Glutamatergic neuron (in vitro differentiated cells): ENCODE measurements around the gene ADARB1. TPM values are rescaled to one million over a fixed set of nuclear protein-coding genes. Genes with fewer than 3 reads are reported as not detected.

Source experiments
- DNase-seq: peaks from one replicate; pipeline ENCODE4 v3.0.0; 2022
- H3K27ac Mint-ChIP-seq: one replicate; pipeline ENCODE4 v1.8.0; 2020; ENCODE audit warnings: mild to moderate bottlenecking, mixed read lengths, inconsistent platforms; ENCODE audit not compliant: unreplicated experiment
- H3K27me3 Mint-ChIP-seq: one replicate; pipeline ENCODE4 v1.8.0; 2020; ENCODE audit warnings: mild to moderate bottlenecking, moderate library complexity, mixed read lengths, inconsistent platforms; ENCODE audit not compliant: unreplicated experiment
- H3K36me3 Mint-ChIP-seq: one replicate; pipeline ENCODE4 v1.8.0; 2020; ENCODE audit warnings: mild to moderate bottlenecking, mixed read lengths, inconsistent platforms; ENCODE audit not compliant: unreplicated experiment
- H3K4me1 Mint-ChIP-seq: one replicate; pipeline ENCODE4 v1.8.0; 2020; ENCODE audit warnings: mild to moderate bottlenecking, low read depth, mixed read lengths, inconsistent platforms; ENCODE audit not compliant: unreplicated experiment
- H3K4me3 Mint-ChIP-seq: one replicate; pipeline ENCODE4 v1.8.0; 2020; ENCODE audit warnings: mild to moderate bottlenecking, mixed read lengths, inconsistent platforms; ENCODE audit not compliant: unreplicated experiment
- H3K9me3 Mint-ChIP-seq: one replicate; pipeline ENCODE4 v1.8.0; 2020; ENCODE audit warnings: mild to moderate bottlenecking, moderate library complexity, mixed read lengths, inconsistent platforms; ENCODE audit not compliant: unreplicated experiment
- CTCF ChIP-seq: fragments of 200-600 bp; sonication (generic); IDR thresholded peaks from one replicate; pipeline ENCODE4 v1.5.0; 2021; ENCODE audit not compliant: partially characterized antibody, unreplicated experiment
- total RNA-seq: library from RNA; stranded (reverse); fragmentation: NEBNext Ultra II Directional; extraction: Animal tissue kit (Norgen Biotek cat#: 25700); gene quantifications from one replicate; pipeline ENCODE4 v1.2.1, GENCODE V29; 2021; ENCODE audit not compliant: unreplicated experiment

ADARB1 gene
- total RNA-seq, 1 donor from 2014 or later: 49.2 TPM

GRCh38 chr21:45154511-45155508, 80.4 kb downstream of the ADARB1 start:
- DNase-seq: no peak
- Mint-ChIP-seq H3K36me3 (no peaks in the 10 kb centered on the region), H3K4me1 (peaks cover 42% of the 10 kb centered on the region), H3K9me3 (peaks cover 7% of the 10 kb centered on the region), H3K4me3 (no peak overlapping the region), H3K27me3 (peaks cover 2% of the 10 kb centered on the region), H3K27ac (peak overlapping the region; percentile 19)
- no peak for TF ChIP-seq CTCF

DNA sequence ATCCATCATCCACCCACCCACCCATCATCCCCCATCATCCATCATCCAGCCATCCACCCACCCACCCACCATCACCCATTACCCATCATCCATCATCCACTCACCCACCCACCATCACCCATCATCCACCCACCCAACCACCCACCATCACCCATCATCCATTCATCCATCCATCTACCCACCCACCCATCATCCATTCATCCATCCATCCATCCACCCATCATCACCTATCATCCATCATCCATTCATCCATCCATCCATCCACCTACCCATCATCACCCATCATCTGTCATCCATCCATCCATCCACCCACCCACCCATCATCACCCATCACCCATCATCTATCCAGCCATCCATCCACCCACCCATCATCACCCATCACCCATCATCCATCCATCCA, 81.5 kb downstream of the ADARB1 start:
- DNase-seq: no peak
- H3K27me3 Mint-ChIP-seq: peaks cover 2% of the 10 kb centered on the region
- no peak for TF ChIP-seq CTCF
- peaks cover 6% of the 10 kb centered on the region for H3K9me3 Mint-ChIP-seq
- H3K4me1 Mint-ChIP-seq: peaks cover 49% of the 10 kb centered on the region
- no peak overlapping the region for H3K4me3 Mint-ChIP-seq
- H3K36me3 Mint-ChIP-seq: no peaks in the 10 kb centered on the region
- H3K27ac Mint-ChIP-seq: no peak overlapping the region

- Mint-ChIP-seq H3K27ac (no peak overlapping the region), H3K4me1 (peaks cover 44% of the 10 kb centered on the region), H3K9me3 (peaks cover 5% of the 10 kb centered on the region), H3K27me3 (peaks cover 2% of the 10 kb centered on the region), H3K36me3 (no peaks in the 10 kb centered on the region), H3K4me3 (no peak overlapping the region)
- DNase-seq: no peak
- TF ChIP-seq CTCF: no peak
Observed at GRCh38 chr21:45156459-45156858, 82.1 kb downstream of the ADARB1 start.

- Mint-ChIP-seq H3K27me3 (peaks cover 2% of the 10 kb centered on the region), H3K36me3 (peaks cover 5% of the 10 kb centered on the region), H3K9me3 (peaks cover 6% of the 10 kb centered on the region), H3K4me1 (peaks cover 34% of the 10 kb centered on the region), H3K27ac (no peak overlapping the region), H3K4me3 (no peak overlapping the region)
- no peak for TF ChIP-seq CTCF
- DNase-seq: no peak
Observed at GRCh38 chr21:45157932-45158331, 83.6 kb downstream of the ADARB1 start.
